ENCODE measurements around the gene CNNM2. TPM values are rescaled to one million over a fixed set of nuclear protein-coding genes. Genes with fewer than 3 reads are reported as not detected.

Gene CNNM2
- total RNA-seq, 1 donor from 2014 or later = 12.5 TPM

DNA sequence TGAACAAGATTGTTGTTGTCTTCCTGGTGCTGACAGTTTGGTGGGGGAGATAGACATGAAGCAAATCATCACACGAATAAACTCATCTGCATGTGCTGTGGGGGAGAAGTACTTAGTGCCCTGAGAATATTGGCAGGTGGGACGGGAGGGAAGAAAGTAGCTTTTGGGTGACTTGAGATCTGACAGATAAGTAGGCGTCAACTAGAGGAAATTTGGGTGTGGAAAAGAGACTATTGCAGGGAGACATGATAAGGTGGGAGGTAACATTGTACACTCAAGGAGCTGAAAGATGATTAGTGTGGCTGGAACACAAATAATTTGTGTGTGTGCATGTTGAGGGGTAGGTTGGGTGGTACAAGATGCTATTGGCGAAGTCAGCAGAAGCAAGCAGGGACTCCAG lies 30.1 kb downstream of the CNNM2 start:
- no peaks in the 10 kb centered on the region for H3K36me3 Mint-ChIP-seq
- no peak overlapping the region for H3K4me3 Mint-ChIP-seq
- H3K27me3 Mint-ChIP-seq (ENCODE audit: low read depth) = no peaks in the 10 kb centered on the region
- peaks cover 18% of the 10 kb centered on the region for H3K4me1 Mint-ChIP-seq
- TF ChIP-seq, protein P1, sequence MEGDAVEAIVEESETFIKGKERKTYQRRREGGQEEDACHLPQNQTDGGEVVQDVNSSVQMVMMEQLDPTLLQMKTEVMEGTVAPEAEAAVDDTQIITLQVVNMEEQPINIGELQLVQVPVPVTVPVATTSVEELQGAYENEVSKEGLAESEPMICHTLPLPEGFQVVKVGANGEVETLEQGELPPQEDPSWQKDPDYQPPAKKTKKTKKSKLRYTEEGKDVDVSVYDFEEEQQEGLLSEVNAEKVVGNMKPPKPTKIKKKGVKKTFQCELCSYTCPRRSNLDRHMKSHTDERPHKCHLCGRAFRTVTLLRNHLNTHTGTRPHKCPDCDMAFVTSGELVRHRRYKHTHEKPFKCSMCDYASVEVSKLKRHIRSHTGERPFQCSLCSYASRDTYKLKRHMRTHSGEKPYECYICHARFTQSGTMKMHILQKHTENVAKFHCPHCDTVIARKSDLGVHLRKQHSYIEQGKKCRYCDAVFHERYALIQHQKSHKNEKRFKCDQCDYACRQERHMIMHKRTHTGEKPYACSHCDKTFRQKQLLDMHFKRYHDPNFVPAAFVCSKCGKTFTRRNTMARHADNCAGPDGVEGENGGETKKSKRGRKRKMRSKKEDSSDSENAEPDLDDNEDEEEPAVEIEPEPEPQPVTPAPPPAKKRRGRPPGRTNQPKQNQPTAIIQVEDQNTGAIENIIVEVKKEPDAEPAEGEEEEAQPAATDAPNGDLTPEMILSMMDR (IDR thresholded peaks at IDR 0.05; ENCODE audit: unreplicated experiment) = no peak
- DNase-seq (ENCODE audit: low spot score in 2 of 2, unreplicated experiment in 2 of 2) = no peak
- H3K9me3 Mint-ChIP-seq = no peaks in the 10 kb centered on the region
- no peak overlapping the region for H3K27ac Mint-ChIP-seq

DNA sequence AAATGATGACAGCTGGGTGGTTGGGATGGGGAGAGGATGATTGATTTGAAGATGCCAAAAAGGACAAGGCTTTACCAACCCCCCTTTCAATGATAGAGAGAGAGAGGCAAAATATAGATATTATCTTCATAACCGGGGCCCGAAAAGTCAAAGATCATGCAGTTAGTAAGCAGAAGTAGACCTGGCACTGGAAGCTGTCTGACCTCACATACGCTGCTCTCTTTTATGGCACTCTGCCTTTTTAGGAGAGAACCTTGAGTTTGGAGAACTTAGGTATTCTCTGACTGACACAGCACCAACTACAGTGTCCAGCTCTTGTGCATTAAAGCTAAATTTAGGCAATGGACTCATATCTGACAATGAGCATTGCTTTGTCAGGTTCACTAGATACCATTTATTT lies 30.7 kb downstream of the CNNM2 start:
- H3K4me1 Mint-ChIP-seq = peaks cover 18% of the 10 kb centered on the region
- no peaks in the 10 kb centered on the region for H3K9me3 Mint-ChIP-seq
- no peaks in the 10 kb centered on the region for H3K27me3 Mint-ChIP-seq (ENCODE audit: low read depth)
- no peaks in the 10 kb centered on the region for H3K36me3 Mint-ChIP-seq
- TF ChIP-seq, protein P1 (IDR thresholded peaks at IDR 0.05; ENCODE audit: unreplicated experiment) = no peak
- no peak overlapping the region for H3K4me3 Mint-ChIP-seq
- no peak overlapping the region for H3K27ac Mint-ChIP-seq
- DNase-seq (ENCODE audit: low spot score in 2 of 2, unreplicated experiment in 2 of 2) = no peak

DNA sequence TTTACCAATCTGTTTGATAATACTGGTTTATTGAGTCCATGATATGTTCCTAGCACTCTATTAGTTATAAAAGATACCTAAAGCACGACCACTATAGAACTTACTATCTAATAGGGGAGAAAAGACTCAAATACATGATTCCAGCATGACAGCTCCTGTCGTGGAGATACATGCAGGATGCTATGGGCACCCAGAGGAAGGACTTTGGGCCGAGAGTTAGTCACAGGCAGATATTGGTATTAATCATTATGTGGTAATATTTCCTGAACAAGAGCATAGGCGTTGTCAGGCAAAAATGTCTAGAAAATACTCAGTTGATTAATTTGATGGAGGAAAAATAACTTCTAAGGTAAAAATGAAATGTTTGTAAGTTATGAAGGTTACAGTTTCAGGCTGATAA lies 31.8 kb downstream of the CNNM2 start:
- Mint-ChIP-seq H3K36me3 (peaks cover 5% of the 10 kb centered on the region), H3K9me3 (no peaks in the 10 kb centered on the region), H3K27ac (no peak overlapping the region), H3K27me3 (ENCODE audit: low read depth) (no peaks in the 10 kb centered on the region), H3K4me1 (peaks cover 13% of the 10 kb centered on the region), H3K4me3 (no peak overlapping the region)
- no peak for DNase-seq (ENCODE audit: low spot score in 2 of 2, unreplicated experiment in 2 of 2)
- TF ChIP-seq, protein P1 (IDR thresholded peaks at IDR 0.05; ENCODE audit: unreplicated experiment) = no peak

DNA sequence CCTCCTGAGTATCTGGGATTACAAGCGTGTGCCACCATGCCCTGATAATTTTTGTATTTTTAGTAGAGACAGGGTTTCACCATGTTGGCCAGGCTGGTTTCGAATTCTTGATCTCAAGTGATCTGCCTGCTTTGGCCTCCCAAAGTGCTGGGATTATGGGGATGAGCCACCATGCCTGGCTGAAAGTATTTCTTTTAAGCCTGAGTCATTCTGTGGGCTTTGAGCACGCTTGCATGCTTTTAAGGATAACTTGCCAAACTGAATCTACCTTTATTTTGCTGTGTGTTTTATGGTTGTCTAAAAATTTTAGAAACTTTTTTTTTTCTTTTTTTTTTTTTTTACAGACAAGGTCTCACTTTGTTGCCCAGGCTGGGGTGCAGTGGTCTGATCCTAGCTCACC lies 33.2 kb downstream of the CNNM2 start:
- Mint-ChIP-seq H3K36me3 (peaks cover 5% of the 10 kb centered on the region), H3K4me3 (no peak overlapping the region), H3K27me3 (ENCODE audit: low read depth) (no peaks in the 10 kb centered on the region), H3K4me1 (peaks cover 4% of the 10 kb centered on the region), H3K27ac (no peak overlapping the region), H3K9me3 (no peaks in the 10 kb centered on the region)
- TF ChIP-seq, protein P1 (IDR thresholded peaks at IDR 0.05; ENCODE audit: unreplicated experiment) = no peak
- no peak for DNase-seq (ENCODE audit: low spot score in 2 of 2, unreplicated experiment in 2 of 2)

DNA sequence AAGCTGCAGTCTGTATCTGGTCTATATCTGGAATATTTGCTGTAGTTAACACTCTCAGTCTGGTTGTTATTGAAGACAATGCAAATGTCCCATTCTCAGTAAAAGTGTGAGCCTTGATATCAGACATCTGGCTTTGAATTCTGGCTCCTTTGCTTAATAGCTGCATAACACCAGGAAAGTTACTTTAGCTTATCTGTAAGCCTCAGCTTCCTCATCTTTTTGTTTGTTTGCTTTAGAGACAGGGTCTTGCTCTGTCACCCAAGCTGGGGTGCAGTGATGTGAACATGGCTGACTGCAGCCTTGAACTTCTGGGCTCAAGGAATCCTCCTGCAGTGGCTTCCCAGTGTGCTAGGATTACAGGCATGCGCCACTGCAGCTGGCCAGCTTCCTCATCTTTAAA lies 41.3 kb downstream of the CNNM2 start:
- Mint-ChIP-seq H3K27ac (no peak overlapping the region), H3K4me1 (peaks cover 8% of the 10 kb centered on the region), H3K9me3 (no peaks in the 10 kb centered on the region), H3K4me3 (no peak overlapping the region), H3K27me3 (ENCODE audit: low read depth) (no peaks in the 10 kb centered on the region), H3K36me3 (peaks cover 5% of the 10 kb centered on the region)
- TF ChIP-seq, protein P1 (IDR thresholded peaks at IDR 0.05; ENCODE audit: unreplicated experiment) = no peak
- DNase-seq (ENCODE audit: low spot score in 2 of 2, unreplicated experiment in 2 of 2) = no peak

DNA sequence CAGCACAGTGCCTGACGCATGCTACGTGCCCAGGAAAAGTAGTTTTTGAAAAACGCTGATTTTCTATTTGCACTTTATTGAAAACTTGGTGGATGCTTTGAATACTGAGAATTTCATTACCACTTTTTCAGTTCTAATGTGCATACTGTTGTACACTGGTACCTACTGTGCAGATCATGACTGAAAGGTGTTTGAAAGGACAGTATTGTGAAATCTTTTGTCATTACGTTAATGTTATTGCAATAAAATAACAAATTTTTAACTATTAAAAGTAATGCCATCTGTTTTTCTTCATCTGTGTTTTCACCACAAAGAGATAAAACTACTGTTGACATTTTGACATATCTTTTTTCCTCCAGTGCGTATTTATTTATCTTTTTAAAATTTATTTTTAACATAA lies 42.1 kb downstream of the CNNM2 start:
- Mint-ChIP-seq H3K27ac (no peak overlapping the region), H3K4me1 (peaks cover 14% of the 10 kb centered on the region)

More for the DNA sequence above, 42.1 kb downstream of the CNNM2 start:
- TF ChIP-seq, protein P1 (IDR thresholded peaks at IDR 0.05; ENCODE audit: unreplicated experiment) = no peak
- Mint-ChIP-seq H3K27me3 (ENCODE audit: low read depth) (no peaks in the 10 kb centered on the region), H3K9me3 (no peaks in the 10 kb centered on the region), H3K36me3 (no peaks in the 10 kb centered on the region), H3K4me3 (no peak overlapping the region)
- no peak for DNase-seq (ENCODE audit: low spot score in 2 of 2, unreplicated experiment in 2 of 2)
